DND-41 (cell line): ENCODE data around the gene EIF1.

Experiments
- ATAC-seq: fragments of 200-7000 bp; cut with Tn5 transposase; 3 replicates; pipeline ENCODE4 v1.9.1; 2021; ENCODE audit warnings: low read depth; ENCODE audit not compliant: insufficient read depth
- DNase-seq: peaks from one replicate; pipeline ENCODE4 v3.0.0-alpha.2; 2020
- H2AFZ ChIP-seq: 2 replicates; pipeline ENCODE4 v1.6.0; 2012; ENCODE audit warnings: low read depth, low read length
- H3K27ac ChIP-seq: 2 replicates; pipeline ENCODE4 v1.5.1; 2012; ENCODE audit warnings: low read length, inconsistent platforms
- H3K27me3 ChIP-seq: fragments of 200-600 bp; sonication (generic); 2 replicates; pipeline ENCODE4 v1.6.0; 2012; ENCODE audit warnings: low read length, mild to moderate bottlenecking, inconsistent platforms; ENCODE audit not compliant: insufficient read depth, poor library complexity
- H3K36me3 ChIP-seq: 2 replicates; pipeline ENCODE4 v1.5.1; 2012; ENCODE audit warnings: low read length, inconsistent platforms; ENCODE audit not compliant: insufficient read depth
- H3K4me1 ChIP-seq: 2 replicates; pipeline ENCODE4 v1.5.1; 2012; ENCODE audit warnings: mild to moderate bottlenecking, low read length; ENCODE audit not compliant: insufficient read depth
- H3K4me2 ChIP-seq: 2 replicates; pipeline ENCODE4 v1.6.0; 2012; ENCODE audit warnings: mild to moderate bottlenecking, moderate library complexity, low read length, inconsistent platforms; ENCODE audit not compliant: insufficient read depth
- H3K4me3 ChIP-seq, 2 experiments: fragments of 200-600 bp in 1 of 2; shearing (Covaris generic) in 1 of 2; 2 replicates each; pipeline ENCODE4 v1.5.1; 2012 to 2016; ENCODE audit warnings: inconsistent platforms in 2 of 2, low read length in 2 of 2, mild to moderate bottlenecking in 2 of 2, low read depth in 1 of 2, moderate library complexity in 1 of 2
- H3K79me2 ChIP-seq: 2 replicates; pipeline ENCODE4 v1.6.0; 2012; ENCODE audit warnings: low read length, inconsistent platforms; ENCODE audit not compliant: insufficient read depth
- H3K9ac ChIP-seq: 2 replicates; pipeline ENCODE4 v1.6.0; 2012; ENCODE audit warnings: low read depth, mild to moderate bottlenecking, inconsistent platforms, low read length, moderate library complexity
- H3K9me3 ChIP-seq: 2 replicates; pipeline ENCODE4 v1.5.1; 2012; ENCODE audit warnings: low read length, moderate library complexity, mild to moderate bottlenecking, inconsistent platforms; ENCODE audit not compliant: insufficient read depth, severe bottlenecking
- H4K20me1 ChIP-seq: 2 replicates; pipeline ENCODE4 v1.6.0; 2012; ENCODE audit warnings: low read length; ENCODE audit not compliant: insufficient read depth
- CTCF ChIP-seq: IDR thresholded peaks from 2 replicates; pipeline ENCODE4 v1.5.1; 2012; ENCODE audit warnings: borderline replicate concordance, low read length, moderate library complexity, mild to moderate bottlenecking; ENCODE audit not compliant: poor library complexity, severe bottlenecking; ENCODE audit errors: extremely low read depth
- EZH2 ChIP-seq: IDR thresholded peaks from 3 replicates; pipeline ENCODE4 v1.6.1; 2012; ENCODE audit warnings: borderline replicate concordance, low read depth, mild to moderate bottlenecking, moderate library complexity, low read length, inconsistent platforms; ENCODE audit not compliant: severe bottlenecking

EIF1 gene

GRCh38 chr17:41723801-41724475 is 35.3 kb downstream of the EIF1 start:
- TF ChIP-seq CTCF (no peak), EZH2 (no peak)
- H3K4me3 ChIP-seq, result no peak overlapping the region
- H3K9me3 ChIP-seq, result no peaks in the 10 kb centered on the region
- no peaks in the 10 kb centered on the region for H3K27me3 ChIP-seq
- no peak overlapping the region for H3K27ac ChIP-seq
- H3K4me1 ChIP-seq, result no peaks in the 10 kb centered on the region
- no peaks in the 10 kb centered on the region for H3K36me3 ChIP-seq
- H2AFZ ChIP-seq, result no peak overlapping the region
- H4K20me1 ChIP-seq, result 0 out of 2 replicates have a peak, but pooled peaks cover 2% of the 10 kb centered on the region
- H3K79me2 ChIP-seq, result no peaks in the 10 kb centered on the region
- no peak for DNase-seq
- ATAC-seq, result no peak
- H3K9ac ChIP-seq, result no peak overlapping the region
- H3K4me2 ChIP-seq, result no peak overlapping the region

GRCh38 chr17:41724476-41725050 is 35.9 kb downstream of the EIF1 start:
- no peaks in the 10 kb centered on the region for H3K79me2 ChIP-seq
- H3K27me3 ChIP-seq, result no peaks in the 10 kb centered on the region
- no peak for ATAC-seq
- H3K27ac ChIP-seq, result no peak overlapping the region
- no peak overlapping the region for H3K4me3 ChIP-seq
- H4K20me1 ChIP-seq, result 0 out of 2 replicates have a peak, but pooled peaks cover 2% of the 10 kb centered on the region
- no peaks in the 10 kb centered on the region for H3K36me3 ChIP-seq
- H3K4me1 ChIP-seq, result no peaks in the 10 kb centered on the region
- no peak overlapping the region for H3K9ac ChIP-seq
- H3K9me3 ChIP-seq, result no peaks in the 10 kb centered on the region
- no peak overlapping the region for H3K4me2 ChIP-seq
- no peak overlapping the region for H2AFZ ChIP-seq
- no peak for TF ChIP-seq CTCF
- TF ChIP-seq EZH2, result no peak
- no peak for DNase-seq

- TF ChIP-seq CTCF (no peak), EZH2 (no peak)
- Histone ChIP-seq H3K36me3 (no peaks in the 10 kb centered on the region), H3K27ac (no peak overlapping the region), H3K4me1 (no peaks in the 10 kb centered on the region), H4K20me1 (0 out of 2 replicates have a peak, but pooled peaks cover 2% of the 10 kb centered on the region), H3K9me3 (no peaks in the 10 kb centered on the region), H3K4me2 (no peak overlapping the region), H3K79me2 (no peaks in the 10 kb centered on the region), H3K4me3 (no peak overlapping the region), H3K9ac (no peak overlapping the region), H3K27me3 (no peaks in the 10 kb centered on the region), H2AFZ (no peak overlapping the region)
- ATAC-seq, result no peak
- no peak for DNase-seq
Measured at GRCh38 chr17:41725134-41725533, 36.4 kb downstream of the EIF1 start.

GRCh38 chr17:41728056-41728455 is 39.4 kb downstream of the EIF1 start:
- Histone ChIP-seq H3K4me1 (no peaks in the 10 kb centered on the region), H3K4me3 (no peak overlapping the region), H3K27me3 (peaks cover 4% of the 10 kb centered on the region), H3K9ac (no peak overlapping the region), H3K9me3 (no peaks in the 10 kb centered on the region), H3K4me2 (no peak overlapping the region), H2AFZ (no peak overlapping the region), H3K79me2 (no peaks in the 10 kb centered on the region), H3K36me3 (no peaks in the 10 kb centered on the region), H3K27ac (no peak overlapping the region), H4K20me1 (0 out of 2 replicates have a peak, but pooled peaks cover 2% of the 10 kb centered on the region)
- DNase-seq, result no peak
- no peak for ATAC-seq
- no peak for TF ChIP-seq CTCF
- TF ChIP-seq EZH2, result no peak
